HFFc6 (cell line): ENCODE measurements around the gene ST6GAL2. TPM values are rescaled to one million over a fixed set of nuclear protein-coding genes. Genes with fewer than 3 reads are reported as not detected.

Source experiments
- DNase-seq: peaks from one replicate; pipeline ENCODE4 v3.0.0-alpha.2; 2018
- H3K27ac Mint-ChIP-seq: 2 replicates; pipeline ENCODE4 v1.8.0; 2020; ENCODE audit warnings: mild to moderate bottlenecking, mixed read lengths
- H3K27me3 Mint-ChIP-seq: 2 replicates; pipeline ENCODE4 v1.8.0; 2021; ENCODE audit warnings: mild to moderate bottlenecking, moderate library complexity, mixed read lengths; ENCODE audit not compliant: insufficient read depth
- H3K36me3 Mint-ChIP-seq: 2 replicates; pipeline ENCODE4 v1.8.0; 2021; ENCODE audit warnings: low read depth, mixed read lengths
- H3K4me1 Mint-ChIP-seq: 2 replicates; pipeline ENCODE4 v1.8.0; 2020; ENCODE audit warnings: low read depth, mixed read lengths
- H3K4me3 Mint-ChIP-seq: 2 replicates; pipeline ENCODE4 v1.8.0; 2020; ENCODE audit warnings: mild to moderate bottlenecking, moderate library complexity, mixed read lengths
- H3K9me3 Mint-ChIP-seq: 2 replicates; pipeline ENCODE4 v1.8.0; 2020; ENCODE audit warnings: mild to moderate bottlenecking, mixed read lengths
- CTCF ChIP-seq: fragments of 200-600 bp; sonication (generic); IDR thresholded peaks from 2 replicates; pipeline ENCODE4 v1.5.0; 2021; ENCODE audit warnings: antibody characterized with exemption, mild to moderate bottlenecking
- total RNA-seq, 6 experiments: library from RNA; stranded (reverse); fragmentation: NEBNext Ultra II Directional; extraction: Animal tissue kit (Norgen Biotek cat#: 25700); gene quantifications; 2 replicates in 1 of 6; 3 replicates in 5 of 6; pipeline ENCODE4 v1.2.3, GENCODE V29; 2021

Gene ST6GAL2
- total RNA-seq, 6 experiments from 2014 or later = 0.14 to 0.24 TPM; not detected in 4

- no peak for DNase-seq
- H3K4me1 Mint-ChIP-seq = no peaks in the 10 kb centered on the region
- no peak overlapping the region for H3K27ac Mint-ChIP-seq
- H3K4me3 Mint-ChIP-seq = no peak overlapping the region
- TF ChIP-seq CTCF = no peak
- H3K9me3 Mint-ChIP-seq = peaks cover 14% of the 10 kb centered on the region
- H3K27me3 Mint-ChIP-seq = 0 out of 2 replicates have a peak, but pooled peaks cover 2% of the 10 kb centered on the region
- H3K36me3 Mint-ChIP-seq = no peaks in the 10 kb centered on the region
Measured at GRCh38 chr2:106764614-106765013, 121.4 kb downstream of the ST6GAL2 start.

GRCh38 chr2:106759966-106760365 lies 126.0 kb downstream of the ST6GAL2 start:
- Mint-ChIP-seq H3K4me3 (no peak overlapping the region), H3K36me3 (no peaks in the 10 kb centered on the region), H3K9me3 (peaks cover 14% of the 10 kb centered on the region), H3K27me3 (peaks cover 2% of the 10 kb centered on the region; the same call in 1 of the 2 replicates), H3K4me1 (no peaks in the 10 kb centered on the region), H3K27ac (no peak overlapping the region)
- no peak for DNase-seq
- TF ChIP-seq CTCF = no peak

- Mint-ChIP-seq H3K4me1 (no peaks in the 10 kb centered on the region), H3K9me3 (peaks cover 14% of the 10 kb centered on the region), H3K27ac (no peak overlapping the region), H3K4me3 (no peak overlapping the region), H3K27me3 (peaks cover 2% of the 10 kb centered on the region; the same call in 1 of the 2 replicates), H3K36me3 (no peaks in the 10 kb centered on the region)
- TF ChIP-seq CTCF = no peak
- DNase-seq = no peak
Measured at GRCh38 chr2:106758901-106759497, 127.0 kb downstream of the ST6GAL2 start.
